NOMO-1 treated with DMSO at 0.1 percent for 48 hours (cell line): ENCODE measurements around the gene TBC1D2B.

Experiments
- DNase-seq: peaks from one replicate; lab custom pipeline; 2025; ENCODE audit not compliant: unreplicated experiment; lab: John Stamatoyannopoulos, UW

The TBC1D2B gene

DNA sequence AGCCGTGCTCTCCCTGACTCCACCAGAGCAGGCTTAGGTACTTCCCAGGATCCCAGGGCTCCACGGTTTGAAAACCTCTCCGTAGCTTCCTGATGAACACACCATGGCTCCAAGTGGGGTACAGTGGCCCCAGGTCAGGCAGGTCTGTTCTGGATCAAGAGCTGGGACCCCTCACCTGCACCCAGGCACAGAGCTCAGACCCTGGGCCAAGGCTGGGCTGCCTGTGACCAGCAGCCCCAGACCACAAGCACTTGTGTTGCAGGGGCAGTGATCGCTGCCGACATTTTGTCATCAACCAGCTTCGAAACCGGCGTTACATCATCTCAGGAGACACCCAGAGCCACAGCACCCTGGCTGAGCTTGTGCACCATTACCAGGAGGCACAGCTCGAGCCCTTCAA, 20.2 kb upstream of the TBC1D2B start:
- DNase-seq, result no peak

DNA sequence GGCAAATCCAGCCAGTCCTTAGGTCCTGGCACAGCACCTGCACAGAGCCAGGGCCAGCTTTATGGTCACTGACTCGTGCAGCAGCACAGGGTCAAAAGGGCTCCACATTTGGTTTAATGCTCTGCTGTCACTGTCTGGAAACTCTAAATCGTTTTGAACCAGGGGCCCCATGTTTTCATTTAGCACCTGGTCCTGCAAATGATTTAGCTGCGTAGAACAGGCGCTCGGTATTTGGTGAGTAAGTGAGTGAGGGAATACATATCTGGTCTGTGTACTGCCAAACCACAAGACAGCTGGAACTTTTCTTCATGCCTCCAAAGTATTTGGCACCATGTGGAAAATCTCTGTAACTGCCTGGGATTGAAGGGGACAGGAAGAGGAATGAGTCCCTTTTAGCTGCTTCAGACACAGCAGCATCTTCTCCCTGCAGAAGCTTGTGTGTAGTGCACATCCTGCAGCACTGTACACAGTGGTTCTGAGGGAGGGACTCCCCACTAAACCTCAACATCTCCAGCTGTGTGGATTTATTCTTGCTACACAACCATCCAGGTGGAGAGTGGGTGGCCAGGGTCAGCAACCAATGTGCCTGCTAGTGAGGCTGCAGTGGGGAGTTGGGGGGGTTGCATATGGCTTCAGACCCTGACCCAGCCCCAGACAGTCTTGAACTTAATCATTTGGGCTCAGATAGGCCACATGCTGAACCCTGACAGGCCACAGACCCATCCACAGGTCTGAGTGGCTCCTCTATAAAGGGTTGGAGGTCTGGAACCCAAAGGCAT, 15.9 kb upstream of the TBC1D2B start:
- DNase-seq, result no peak

- DNase-seq, result no peak
These were observed 14.9 kb upstream of the TBC1D2B start, which contains the start of gene SH2D7 for GRCh38 chr15:78092261-78093041. TSS of gene SH2D7 (plus strand) at chr15:78092561. CDS start at chr15:78092585, 24 bp downstream.

- no peak for DNase-seq
These were observed 13.0 kb upstream of the TBC1D2B start for GRCh38 chr15:78090422-78091063.

DNA sequence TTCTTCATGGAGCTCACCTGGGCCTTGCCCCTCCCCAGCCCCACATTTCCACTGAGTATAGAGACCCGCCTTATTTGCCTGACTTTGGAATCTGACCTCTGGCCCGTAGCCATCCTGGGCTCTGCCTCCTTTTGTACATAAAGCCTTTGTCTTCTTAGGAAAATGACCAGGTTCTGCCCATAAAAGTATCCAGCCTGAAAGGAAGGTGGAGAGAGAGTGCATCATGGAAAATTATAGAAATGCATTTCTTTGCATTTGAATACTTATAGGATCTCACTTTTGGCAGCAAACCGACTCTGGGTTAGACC, 11.2 kb upstream of the TBC1D2B start:
- DNase-seq, result no peak

DNA sequence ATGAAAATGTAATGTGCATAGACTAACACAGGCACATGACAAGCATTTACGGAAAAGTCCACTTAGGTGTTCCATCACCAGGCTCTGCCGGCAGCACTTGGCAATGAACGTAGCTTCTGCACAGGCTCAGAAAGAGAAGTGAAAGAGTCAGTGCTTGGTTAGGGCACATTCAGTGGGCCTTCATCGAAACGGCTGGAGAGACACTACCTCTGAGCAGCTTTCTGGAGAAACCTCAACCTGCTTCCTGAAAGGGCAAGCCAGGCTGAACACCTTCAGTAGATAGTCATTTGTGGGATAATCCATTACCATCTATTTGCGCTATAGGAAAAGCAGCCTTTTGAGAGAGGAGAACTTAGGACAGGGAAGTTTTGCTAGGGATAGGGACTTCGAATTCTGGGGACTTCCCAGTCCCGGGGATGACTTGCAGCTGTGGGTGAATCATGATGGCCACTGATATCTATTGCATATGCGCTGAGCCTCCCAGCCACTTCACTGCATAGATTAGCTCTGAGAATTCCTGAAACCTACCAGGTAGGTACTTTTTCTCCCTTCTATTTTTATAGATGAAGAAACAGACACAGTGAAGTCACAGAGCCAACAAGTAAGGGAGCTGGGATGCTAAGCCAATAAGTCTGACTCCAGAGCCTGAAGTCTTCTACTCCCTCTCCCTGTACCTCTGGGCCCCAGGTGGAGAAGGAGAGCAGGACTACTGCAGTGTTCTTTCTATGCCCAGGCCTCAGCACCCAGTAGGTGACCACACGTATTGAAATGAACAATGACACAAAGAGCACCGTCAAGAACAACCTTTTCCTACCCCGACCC, 10.7 kb upstream of the TBC1D2B start:
- peak; percentile 83 for DNase-seq

- DNase-seq, result no peak
These were observed 8.4 kb upstream of the TBC1D2B start for GRCh38 chr15:78085928-78086327.

- DNase-seq, result no peak
These were observed 6.9 kb upstream of the TBC1D2B start for GRCh38 chr15:78084449-78084750.

GRCh38 chr15:78083687-78084448, 6.4 kb upstream of the TBC1D2B start:
- DNase-seq, result no peak

GRCh38 chr15:78083186-78083585, 5.7 kb upstream of the TBC1D2B start:
- no peak for DNase-seq

- no peak for DNase-seq
These were observed 5.2 kb upstream of the TBC1D2B start for GRCh38 chr15:78082743-78083110.

DNA sequence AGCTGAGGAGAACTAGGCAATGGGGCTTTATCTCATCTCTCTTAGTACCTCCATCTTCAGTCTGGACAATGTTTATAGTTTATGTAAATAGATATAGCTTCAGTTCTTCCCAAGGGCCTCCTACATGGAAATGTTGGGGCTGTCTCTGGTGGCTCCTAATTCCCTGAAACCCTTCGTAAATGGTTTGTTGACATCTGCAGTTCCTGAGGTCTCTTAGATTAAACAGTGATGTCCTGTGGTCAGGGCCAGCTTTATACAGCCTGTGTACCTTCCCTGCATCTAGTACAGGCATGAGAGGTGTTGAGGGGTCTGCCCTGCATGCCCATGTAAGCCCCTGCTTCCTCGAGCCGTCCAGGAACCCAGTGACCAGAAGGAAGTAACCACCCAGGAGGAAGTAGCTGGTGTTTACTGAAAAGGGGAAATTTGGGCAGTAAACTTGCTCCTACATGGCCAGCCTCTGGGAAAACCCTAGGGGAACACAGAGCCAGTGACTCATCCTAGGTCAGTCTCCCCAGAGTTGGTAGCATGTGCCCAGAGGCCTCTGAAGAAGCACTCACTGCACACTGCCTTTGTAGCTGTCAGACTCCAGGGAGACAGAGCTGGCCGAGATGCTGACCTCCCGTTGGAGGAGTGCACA, 4.7 kb upstream of the TBC1D2B start:
- DNase-seq, result no peak

- no peak for DNase-seq
These were observed 2.6 kb upstream of the TBC1D2B start for GRCh38 chr15:78080088-78080460.

DNA sequence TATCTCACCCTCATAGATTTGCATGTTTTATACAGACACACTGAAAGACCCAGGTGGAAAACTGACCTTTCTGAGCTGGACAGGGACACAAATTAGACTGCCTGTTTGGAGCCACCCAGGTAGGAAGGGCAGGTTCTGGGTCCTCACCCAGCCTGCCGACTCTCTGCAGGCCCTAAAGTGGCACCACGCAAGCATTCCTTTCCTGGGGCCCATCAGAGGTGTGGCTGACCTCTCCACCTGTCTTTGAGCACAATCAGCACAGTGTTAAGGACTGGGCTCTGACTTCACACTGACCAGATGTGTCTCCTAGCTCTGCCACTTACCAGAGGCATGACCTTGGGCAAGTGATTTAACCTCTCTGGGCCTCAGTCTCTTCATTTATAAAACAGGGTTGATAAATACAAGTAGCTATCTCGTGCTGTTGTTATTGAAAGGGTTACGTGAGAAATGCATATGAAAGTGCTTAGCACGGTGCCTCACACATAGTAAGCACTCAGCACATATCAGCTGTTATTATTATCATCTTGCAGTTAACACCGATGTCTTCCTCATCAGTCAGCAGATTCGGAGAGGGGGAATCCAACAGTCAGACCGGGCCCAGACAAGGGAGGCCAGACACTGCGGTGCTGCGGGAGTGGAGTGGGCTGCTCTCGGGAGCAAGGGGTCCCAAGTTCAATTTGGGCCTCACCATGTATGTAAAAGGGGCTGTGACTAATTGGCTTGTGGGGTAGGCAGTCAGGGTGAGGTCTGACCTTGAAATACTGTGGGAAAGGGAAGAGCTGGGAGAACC, 2.0 kb upstream of the TBC1D2B start:
- DNase-seq, result no peak

GRCh38 chr15:78077871-78078210, 330 bp upstream of the TBC1D2B start:
- no peak for DNase-seq

GRCh38 chr15:78076231-78077052, 1.1 kb downstream of the TBC1D2B start:
- no peak for DNase-seq

DNA sequence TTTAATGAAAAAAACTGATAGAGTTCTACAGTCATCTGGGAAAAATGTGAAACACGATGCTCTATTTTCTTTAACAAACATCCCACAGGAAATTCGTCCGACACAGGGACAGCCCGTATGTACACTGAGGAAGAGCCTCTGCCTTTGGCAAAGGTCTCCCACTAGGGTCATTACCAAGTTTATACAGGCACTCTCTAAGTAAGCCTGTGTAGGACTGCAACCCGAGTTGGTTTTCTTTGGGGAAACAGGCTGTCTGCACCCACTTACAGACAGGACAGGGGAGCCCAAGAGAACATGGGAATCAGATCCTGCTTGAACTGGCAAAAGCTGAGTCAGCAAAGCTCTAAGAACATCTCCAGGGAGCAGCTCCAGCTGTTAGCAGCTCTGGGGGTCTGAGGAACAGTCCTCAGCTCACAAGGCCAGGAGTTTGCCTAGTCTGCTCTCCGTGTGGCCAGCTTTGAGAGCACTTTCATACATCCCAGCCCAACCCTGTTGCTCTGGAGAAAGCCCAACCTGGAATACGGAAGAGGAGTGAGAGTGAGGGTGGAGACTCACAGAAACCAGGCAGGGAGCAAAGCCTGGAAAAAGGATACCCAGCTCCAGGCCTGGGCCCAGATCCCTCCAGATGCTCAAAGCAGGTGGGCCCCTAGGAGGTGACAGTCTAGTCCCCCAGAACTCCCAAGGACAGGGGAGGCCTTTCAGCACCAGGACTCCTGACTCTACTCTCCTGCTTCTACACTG, 1.9 kb downstream of the TBC1D2B start:
- DNase-seq, result no peak
